H1 (cell line): ENCODE measurements around the gene ZNF14. TPM values are rescaled to one million over a fixed set of nuclear protein-coding genes. Genes with fewer than 3 reads are reported as not detected.
A peak's percentile ranks its signal among the peaks of the same experiment; 100 is the strongest.

Source experiments
- CTCF ChIA-PET: fragments of 300-600 bp; sonication (Branson Sonifier 250); formaldehyde crosslinking; loops from one replicate; lab custom pipeline; 2021; ENCODE audit not compliant: partially characterized antibody; lab: Charles Lee
- POLR2A ChIA-PET: fragments of 300-600 bp; sonication (Branson Sonifier 250); formaldehyde crosslinking; loops from one replicate; lab custom pipeline; 2021; ENCODE audit warnings: inconsistent platforms; ENCODE audit not compliant: partially characterized antibody; lab: Charles Lee
- DNase-seq, 2 experiments: peaks; one replicate each; pipeline versions ENCODE4 v3.0.0 to v3.0.0-alpha.2; 2010 to 2022; ENCODE audit warnings: low spot score in 2 of 2, low read depth in 1 of 2, mixed read lengths in 1 of 2
- FAIRE-seq: peaks from 2 replicates; lab custom pipeline; 2011; peaks lifted over from hg19 to GRCh38; lab: Jason Lieb, UNC
- H2AFZ ChIP-seq: 2 replicates; pipeline ENCODE4 v1.8.1; 2012; ENCODE audit warnings: low read length, inconsistent platforms
- H2AK5ac ChIP-seq: 2 replicates; pipeline ENCODE4 v1.6.1; 2013; ENCODE audit warnings: low read depth, low read length
- H2BK120ac ChIP-seq: replicated peaks from 2 replicates; pipeline ENCODE3; 2013; ENCODE audit warnings: low read depth, low read length, inconsistent platforms
- H2BK12ac ChIP-seq: 2 replicates; pipeline ENCODE4 v1.6.1; 2013; ENCODE audit warnings: low read depth, low read length
- H2BK15ac ChIP-seq: 2 replicates; pipeline ENCODE4 v1.6.1; 2013; ENCODE audit warnings: low read length
- H2BK20ac ChIP-seq: 2 replicates; pipeline ENCODE4 v1.6.1; 2013; ENCODE audit warnings: low read length
- H2BK5ac ChIP-seq: 2 replicates; pipeline ENCODE4 v1.6.1; 2013; ENCODE audit warnings: low read depth, low read length
- H3K14ac ChIP-seq: 2 replicates; pipeline ENCODE4 v1.6.1; 2013; ENCODE audit warnings: inconsistent platforms; ENCODE audit not compliant: insufficient read length
- H3K18ac ChIP-seq: 2 replicates; pipeline ENCODE4 v1.6.1; 2013; ENCODE audit warnings: low read length; ENCODE audit errors: extremely low read depth
- H3K23ac ChIP-seq: 2 replicates; pipeline ENCODE4 v1.6.1; 2013; ENCODE audit warnings: inconsistent platforms; ENCODE audit not compliant: insufficient read length
- H3K23me2 ChIP-seq: 2 replicates; pipeline ENCODE4 v1.6.1; 2013; ENCODE audit warnings: low read depth, low read length
- H3K27ac ChIP-seq: 2 replicates; pipeline ENCODE4 v1.6.1; 2011; ENCODE audit warnings: low read depth, low read length, inconsistent platforms
- H3K27me3 ChIP-seq, 4 experiments: replicated peaks in 1 of 4; 1 replicate in 1 of 4; 2 replicates in 3 of 4; pipeline versions ENCODE4 v1.6.1 to v1.8.1; 2011 to 2013; ENCODE audit warnings: low read length in 3 of 4, mild to moderate bottlenecking in 3 of 4, inconsistent platforms in 2 of 4, mixed read lengths in 2 of 4, moderate library complexity in 1 of 4; ENCODE audit not compliant: control insufficient read depth in 3 of 4, insufficient read depth in 3 of 4; ENCODE audit errors: extremely low read depth in 1 of 4
- H3K36me3 ChIP-seq, 4 experiments: 2 replicates each; pipeline versions ENCODE4 v1.6.1 to v1.8.1; 2011 to 2013; ENCODE audit warnings: mild to moderate bottlenecking in 4 of 4, low read length in 3 of 4, moderate library complexity in 2 of 4, control low read depth in 1 of 4, inconsistent platforms in 1 of 4; ENCODE audit not compliant: insufficient read depth in 4 of 4, control insufficient read depth in 2 of 4
- H3K4ac ChIP-seq: replicated peaks from 2 replicates; pipeline ENCODE3; 2013; ENCODE audit warnings: low read length, low read depth, mixed read lengths, inconsistent platforms; ENCODE audit not compliant: insufficient read length
- H3K4me1 ChIP-seq, 4 experiments: replicated peaks in 1 of 4; 1 replicate in 1 of 4; 2 replicates in 3 of 4; pipeline versions ENCODE4 v1.6.1 to v1.8.1; 2011 to 2013; ENCODE audit warnings: low read length in 3 of 4, inconsistent platforms in 2 of 4, mixed read lengths in 1 of 4; ENCODE audit not compliant: insufficient read depth in 4 of 4, control insufficient read depth in 3 of 4
- H3K4me2 ChIP-seq, 2 experiments: 2 replicates each; pipeline versions ENCODE4 v1.6.1 to v1.8.1; 2011 to 2013; ENCODE audit warnings: low read depth in 2 of 2, low read length in 2 of 2, control low read depth in 1 of 2, inconsistent platforms in 1 of 2, mild to moderate bottlenecking in 1 of 2; ENCODE audit not compliant: insufficient read depth in 1 of 2
- H3K4me3 ChIP-seq, 4 experiments: fragments of 200-600, 300-600 bp in 1 of 4; sonication (generic), shearing (Covaris generic), sonication (Bioruptor Twin) in 1 of 4; 2 replicates each; pipeline versions ENCODE4 v1.5.1 to v1.8.1; 2011 to 2016; ENCODE audit warnings: low read length in 4 of 4, low read depth in 3 of 4, control low read depth in 2 of 4, inconsistent platforms in 2 of 4, mild to moderate bottlenecking in 2 of 4, mixed read lengths in 1 of 4, moderate library complexity in 1 of 4; ENCODE audit not compliant: insufficient read depth in 2 of 4; ENCODE audit errors: extremely low read depth in 1 of 4
- H3K56ac ChIP-seq: replicated peaks from 2 replicates; pipeline ENCODE3; 2013; ENCODE audit warnings: low read depth, mild to moderate bottlenecking, mixed read lengths, low read length, inconsistent platforms; ENCODE audit not compliant: insufficient read length
- H3K79me1 ChIP-seq: 2 replicates; pipeline ENCODE4 v1.6.1; 2013; ENCODE audit warnings: low read depth, low read length, control low read depth
- H3K79me2 ChIP-seq, 2 experiments: 2 replicates each; pipeline versions ENCODE4 v1.6.1 to v1.8.1; 2012 to 2013; ENCODE audit warnings: low read length in 2 of 2, mild to moderate bottlenecking in 2 of 2, inconsistent platforms in 1 of 2; ENCODE audit not compliant: insufficient read depth in 2 of 2, control insufficient read depth in 1 of 2
- H3K9ac ChIP-seq, 4 experiments: replicated peaks in 1 of 4; 1 replicate in 1 of 4; 2 replicates in 3 of 4; pipeline versions ENCODE4 v1.6.1 to v1.8.1; 2011 to 2013; ENCODE audit warnings: low read depth in 3 of 4, low read length in 3 of 4, control low read depth in 2 of 4, mild to moderate bottlenecking in 2 of 4, moderate library complexity in 2 of 4, inconsistent platforms in 1 of 4; ENCODE audit errors: extremely low read depth in 1 of 4
- H3K9me3 ChIP-seq, 2 experiments: 2 replicates each; pipeline versions ENCODE4 v1.6.1 to v1.8.1; 2012 to 2013; ENCODE audit warnings: mild to moderate bottlenecking in 2 of 2, moderate library complexity in 2 of 2, control low read depth in 1 of 2, inconsistent platforms in 1 of 2, low read depth in 1 of 2, low read length in 1 of 2, mixed read lengths in 1 of 2; ENCODE audit not compliant: insufficient read depth in 2 of 2
- H4K20me1 ChIP-seq, 2 experiments: replicated peaks in 1 of 2; 2 replicates each; pipeline versions ENCODE3 to v1.8.1; 2011 to 2013; ENCODE audit warnings: inconsistent platforms in 2 of 2, low read length in 2 of 2, mild to moderate bottlenecking in 1 of 2; ENCODE audit not compliant: insufficient read depth in 2 of 2, control insufficient read depth in 1 of 2
- H4K5ac ChIP-seq: 2 replicates; pipeline ENCODE4 v1.6.1; 2013; ENCODE audit warnings: low read length, low read depth, mixed read lengths, inconsistent platforms; ENCODE audit not compliant: insufficient read length
- H4K8ac ChIP-seq: 2 replicates; pipeline ENCODE4 v1.8.0; 2013; ENCODE audit warnings: mild to moderate bottlenecking, moderate library complexity, low read length, inconsistent platforms; ENCODE audit not compliant: insufficient read depth; ENCODE audit errors: extremely low read depth
- H4K91ac ChIP-seq: replicated peaks from 2 replicates; pipeline ENCODE3; 2013; ENCODE audit warnings: low read length, mixed read lengths, inconsistent platforms; ENCODE audit not compliant: insufficient read length
- BRCA1 ChIP-seq: IDR thresholded peaks from 2 replicates; pipeline ENCODE4 v1.6.1; 2012; ENCODE audit warnings: low read depth, low read length, improper control_type of control experiment
- GABPA ChIP-seq: IDR thresholded peaks from 2 replicates; pipeline ENCODE4 v1.6.1; 2011; ENCODE audit warnings: mild to moderate bottlenecking, low read length, moderate library complexity, borderline replicate concordance; ENCODE audit not compliant: insufficient read depth
- JUND ChIP-seq: IDR thresholded peaks from 2 replicates; pipeline ENCODE4 v1.6.1; 2011; ENCODE audit warnings: mild to moderate bottlenecking, improper control_type of control experiment, low read length
- POLR2A ChIP-seq, 2 experiments: IDR thresholded peaks; 1 replicate in 1 of 2; 2 replicates in 1 of 2; pipeline ENCODE4 v1.6.1; 2011; ENCODE audit warnings: low read depth in 2 of 2, low read length in 2 of 2, mild to moderate bottlenecking in 2 of 2; ENCODE audit errors: control extremely low read depth in 1 of 2
- POU5F1 ChIP-seq: IDR thresholded peaks from 2 replicates; pipeline ENCODE4 v1.6.1; 2011; ENCODE audit warnings: low read depth, mild to moderate bottlenecking, low read length, moderate library complexity
- RNF2 ChIP-seq: fragments of 200-900, 300-1000 bp; sonication (generic); IDR thresholded peaks from 2 replicates; pipeline ENCODE4 v1.7.1; 2016; ENCODE audit warnings: borderline replicate concordance, low read depth, mild to moderate bottlenecking, antibody characterized with exemption, low read length; ENCODE audit not compliant: poor library complexity, severe bottlenecking; ENCODE audit errors: missing control alignments
- SP1 ChIP-seq: IDR thresholded peaks from 2 replicates; pipeline ENCODE4 v1.6.1; 2011; ENCODE audit warnings: low read depth, low read length
- TBP ChIP-seq: IDR thresholded peaks from 2 replicates; pipeline ENCODE4 v1.6.1; 2011; ENCODE audit warnings: low read depth, low read length, improper control_type of control experiment
- WGBS, 2 experiments: shearing (Covaris generic) in 1 of 2; methylation state at CpG; one replicate each; pipeline versions ENCODE4 v1.1.6 to v1.1.7; 2013 to 2015; ENCODE audit warnings: low lambda C conversion rate in 2 of 2, mixed read lengths in 2 of 2, inconsistent platforms in 1 of 2, low coverage in 1 of 2, missing lambda C conversion rate in 1 of 2; ENCODE audit not compliant: insufficient replicate concordance in 2 of 2, insufficient coverage in 1 of 2, insufficient read length in 1 of 2; ENCODE audit errors: extremely low coverage in 1 of 2, missing lambda C conversion rate in 1 of 2; 5-methylcytosine and 5-hydroxymethylcytosine counted together
- polyA plus RNA-seq, 7 experiments: library from polyadenylated mRNA; depleted of rRNA in 3 of 7; stranded (reverse) in 5 of 7; unstranded in 2 of 7; fragments of >200 nt in 5 of 7; fragments of 200-250 nt in 2 of 7; gene quantifications; 1 replicate in 5 of 7; 2 replicates in 1 of 7; 4 replicates in 1 of 7; pipeline versions ENCODE4 v1.2.1 to v1.2.3, GENCODE V29; 2011 to 2013; ENCODE audit warnings: missing spikeins in 2 of 7, mixed read lengths in 2 of 7
- total RNA-seq: library from RNA; stranded (reverse); fragmentation: NEBNext Ultra II Directional; extraction: Animal tissue kit (Norgen Biotek cat#: 25700); gene quantifications from 2 replicates; pipeline ENCODE4 v1.2.1, GENCODE V29; 2021

ZNF14 gene
- total and polyA plus RNA-seq, 2 of the 8 experiments (the other 6 are each of a cell fraction or from before 2014, with no cell fraction given): 1.00 to 7.4 TPM

GRCh38 chr19:19742773-19743172 lies 9.9 kb upstream of the ZNF14 start:
- DNase-seq (no peak), FAIRE-seq (no peak)
- H3K9ac ChIP-seq: no peak overlapping the region
- no peak overlapping the region for H2BK15ac ChIP-seq
- H3K23me2 ChIP-seq: no peaks in the 10 kb centered on the region
- no peak overlapping the region for H3K4me3 ChIP-seq
- no peak overlapping the region for H3K4me2 ChIP-seq
- H2BK120ac ChIP-seq: no peak overlapping the region
- H3K14ac ChIP-seq: no peak overlapping the region
- peaks cover 0 to 3% of the 10 kb centered on the region in 2 experiments; a peak in 1 of 4 replicates for H3K9me3 ChIP-seq
- 84% methylated on average over 9 of the region's 9 CpGs; no CpG with 5 or more reads in 1 of the 2 experiments for whole genome bisulfite sequencing, 2 experiments
- no peak overlapping the region for H2BK12ac ChIP-seq
- no peak overlapping the region for H3K4ac ChIP-seq
- no peak overlapping the region for H2AFZ ChIP-seq
- H3K27me3 ChIP-seq: peaks cover 0 to 2% (median 0%) of the 10 kb centered on the region in 4 experiments; a peak in 1 of 7 replicates
- H2AK5ac ChIP-seq: no peak overlapping the region
- H3K56ac ChIP-seq: no peak overlapping the region
- no peak overlapping the region for H3K18ac ChIP-seq
- ChIA-PET POLR2A (interaction anchor here (1.2 kb wide), 1 partner anchor 10 kb away, joined by 4 read pairs; the partner anchor contains the start of gene ZNF14), CTCF (no interaction called here)
- no peak for TF ChIP-seq POU5F1
- no peak for TF ChIP-seq GABPA
- TF ChIP-seq TBP: no peak
- TF ChIP-seq RNF2: no peak
- no peak for TF ChIP-seq SP1
- TF ChIP-seq POLR2A (IDR thresholded peaks at IDR 0.05; ENCODE audit: control extremely low read depth in 1 of 2, low read depth in 2 of 2, low read length in 2 of 2): no peak
- no peak for TF ChIP-seq JUND
- TF ChIP-seq BRCA1: no peak
- H4K8ac ChIP-seq: peak overlapping the region; percentile 43; the same call in 1 of the 2 replicates
- H4K91ac ChIP-seq: no peak overlapping the region
- no peaks in the 10 kb centered on the region for H3K79me2 ChIP-seq
- no peak overlapping the region for H4K5ac ChIP-seq
- no peak overlapping the region for H3K27ac ChIP-seq
- H3K36me3 ChIP-seq: no peaks in the 10 kb centered on the region
- H3K4me1 ChIP-seq: no peaks in the 10 kb centered on the region
- no peak overlapping the region for H3K23ac ChIP-seq
- H2BK5ac ChIP-seq: no peak overlapping the region
- H2BK20ac ChIP-seq: no peak overlapping the region
- H3K79me1 ChIP-seq: no peaks in the 10 kb centered on the region
- H4K20me1 ChIP-seq: no peaks in the 10 kb centered on the region
